Forelimb muscle (tissue), 1 donor: Measurements from ENCODE around the gene OCA2. TPM values are rescaled to one million over a fixed set of nuclear protein-coding genes. Genes with fewer than 3 reads are reported as not detected.

Experiments used
- DNase-seq: peaks from one replicate; pipeline ENCODE4 v3.0.0-alpha.2; 2013; ENCODE audit warnings: low read depth
- polyA plus RNA-seq: library from polyadenylated mRNA; unstranded; fragments of 120-200 nt; gene quantifications from one replicate; pipeline ENCODE4 v1.2.1, GENCODE V29; 2013; ENCODE audit not compliant: insufficient read length

OCA2 gene
- polyA plus RNA-seq, 1 donor = 2.8 TPM

- no peak for DNase-seq
Observed at GRCh38 chr15:27873039-27873438, 226.1 kb downstream of the OCA2 start.

GRCh38 chr15:27872355-27872754 is 226.8 kb downstream of the OCA2 start:
- no peak for DNase-seq

DNA sequence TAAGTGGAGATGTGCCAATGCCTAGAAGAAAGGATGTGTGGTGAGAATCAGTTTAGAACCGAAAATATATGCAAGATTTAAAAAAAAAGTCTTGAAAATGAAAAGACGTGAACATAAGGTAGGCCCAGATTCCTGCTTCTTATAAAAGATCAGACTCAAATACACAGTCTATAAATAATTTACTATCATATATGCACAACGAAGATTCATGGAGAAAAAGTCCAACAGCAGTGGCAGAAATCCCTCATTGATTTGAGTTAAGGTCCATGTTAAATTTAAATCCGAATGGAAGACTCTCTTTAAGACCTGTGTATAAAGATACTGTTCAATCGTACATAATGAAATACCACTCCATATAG is 227.2 kb downstream of the OCA2 start:
- no peak for DNase-seq

DNA sequence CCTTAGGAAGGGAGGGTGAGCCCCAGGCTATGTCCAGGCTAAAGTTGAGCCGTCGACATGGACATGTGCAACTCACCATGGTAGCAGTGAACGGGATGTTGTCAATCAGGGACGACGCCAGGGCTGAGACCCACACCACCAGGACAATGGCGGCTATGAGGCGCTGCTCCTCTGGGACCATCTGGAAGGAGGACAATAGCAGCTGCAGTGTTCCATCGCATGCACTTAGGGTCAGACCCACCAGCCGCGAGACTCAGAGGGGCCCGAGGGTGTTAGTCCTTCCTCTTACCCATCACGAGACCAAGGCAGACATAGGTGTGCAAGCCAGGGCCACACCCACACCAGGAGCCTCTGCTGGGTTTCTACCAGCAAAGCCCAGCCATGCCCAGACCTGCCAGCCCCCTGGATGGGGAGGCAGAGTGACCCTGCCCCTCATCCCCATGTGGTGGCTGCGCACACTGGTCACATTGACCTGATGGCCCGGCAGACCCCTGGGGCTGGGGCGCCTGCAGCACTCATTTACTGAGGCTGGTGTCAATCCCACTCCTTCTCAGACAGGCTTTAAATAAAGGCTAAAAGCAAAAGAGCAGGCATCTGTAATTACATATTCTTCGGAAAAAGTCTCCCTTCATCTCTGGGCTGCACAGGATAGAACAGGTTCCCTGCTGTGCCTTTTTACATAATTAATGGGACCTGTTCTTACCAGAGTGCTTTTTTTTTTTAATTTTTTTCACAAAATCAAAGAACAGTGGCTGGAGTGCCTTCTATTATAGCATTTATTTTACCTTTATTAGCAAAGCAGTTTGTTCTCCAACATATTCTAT is 227.8 kb downstream of the OCA2 start:
- no peak for DNase-seq

DNA sequence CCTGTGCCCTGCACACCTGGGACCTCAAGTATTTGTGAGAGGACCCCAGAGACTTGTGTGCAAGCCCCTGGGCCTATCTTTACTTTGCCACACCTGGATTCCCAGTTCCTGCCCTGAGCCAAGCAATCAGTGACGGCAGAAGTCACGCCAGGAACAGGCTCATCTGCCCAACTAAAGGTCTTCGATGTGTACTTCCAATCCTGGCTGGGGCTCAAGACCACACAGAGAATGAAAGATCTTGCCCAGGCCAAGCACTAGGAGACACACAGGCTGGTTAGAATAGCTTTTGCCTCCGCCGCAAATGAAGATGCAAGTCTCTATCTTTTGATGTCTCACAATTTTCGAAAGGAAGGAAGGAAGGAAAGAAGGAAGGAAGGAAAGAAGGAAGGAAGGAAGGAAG is 228.8 kb downstream of the OCA2 start:
- DNase-seq = no peak

GRCh38 chr15:27869697-27870281 is 229.3 kb downstream of the OCA2 start:
- no peak for DNase-seq

DNA sequence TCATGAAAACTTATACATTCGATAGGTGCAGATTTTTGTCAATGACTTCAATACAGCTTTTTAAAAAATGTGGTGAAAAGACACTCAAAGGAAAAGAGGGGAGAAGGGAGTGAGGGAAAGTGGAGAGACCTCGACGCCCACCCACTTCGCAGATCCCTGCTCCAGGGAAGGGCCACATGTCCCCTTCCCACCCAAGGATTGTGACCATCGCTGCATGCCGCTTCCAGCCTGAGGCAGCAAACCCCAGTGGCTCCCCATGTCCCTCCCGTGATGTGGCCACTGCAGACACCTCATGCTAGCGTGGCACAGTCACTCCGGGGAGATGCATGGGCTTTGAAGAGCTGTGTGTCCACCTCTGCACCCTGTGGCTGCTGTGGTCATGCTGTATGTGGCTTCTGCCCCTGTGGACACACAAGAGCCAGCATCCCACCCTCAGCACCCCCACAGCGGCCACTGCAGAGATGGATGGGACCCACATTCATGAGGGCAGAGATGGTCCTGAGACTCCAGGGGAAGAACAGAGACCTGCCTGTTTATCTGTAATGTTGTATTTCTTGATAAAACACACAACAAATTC is 230.2 kb downstream of the OCA2 start:
- DNase-seq = no peak

- DNase-seq = no peak
Observed at GRCh38 chr15:27867861-27868260, 231.3 kb downstream of the OCA2 start.

DNA sequence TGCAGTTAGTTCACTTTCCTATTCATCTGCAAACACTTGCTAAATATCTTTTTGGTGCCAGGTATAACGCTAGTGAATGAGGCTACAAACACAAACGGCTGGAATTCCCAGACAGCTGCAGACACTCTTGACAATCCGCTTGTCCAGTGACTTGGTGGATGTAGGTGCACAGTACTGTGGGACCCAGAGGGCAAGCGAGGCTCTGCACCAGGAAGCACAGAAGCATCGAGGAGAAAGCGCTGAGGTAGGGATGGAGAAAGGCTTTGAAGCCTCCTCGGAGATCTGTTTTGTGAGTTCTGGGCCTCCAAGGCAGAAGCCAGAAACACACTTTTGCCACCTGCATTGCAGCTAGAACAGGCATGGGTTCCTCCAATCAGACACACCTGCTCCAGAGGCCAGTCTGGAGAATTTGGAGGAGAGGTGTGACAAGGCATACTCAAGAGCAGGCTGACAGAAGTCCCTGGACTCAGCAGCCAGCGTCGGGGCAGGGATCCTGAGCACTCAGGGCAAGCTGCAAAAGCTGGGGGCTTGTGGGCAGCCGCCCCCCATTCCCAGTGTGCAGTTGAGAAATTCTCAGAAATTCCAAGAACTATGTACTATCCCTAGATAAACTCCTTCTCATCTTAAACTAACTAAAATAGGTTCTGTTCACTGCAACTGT is 232.5 kb downstream of the OCA2 start:
- no peak for DNase-seq

- DNase-seq = no peak
Observed at GRCh38 chr15:27865926-27866325, 233.2 kb downstream of the OCA2 start.

GRCh38 chr15:27865323-27865922 is 233.7 kb downstream of the OCA2 start:
- no peak for DNase-seq

DNA sequence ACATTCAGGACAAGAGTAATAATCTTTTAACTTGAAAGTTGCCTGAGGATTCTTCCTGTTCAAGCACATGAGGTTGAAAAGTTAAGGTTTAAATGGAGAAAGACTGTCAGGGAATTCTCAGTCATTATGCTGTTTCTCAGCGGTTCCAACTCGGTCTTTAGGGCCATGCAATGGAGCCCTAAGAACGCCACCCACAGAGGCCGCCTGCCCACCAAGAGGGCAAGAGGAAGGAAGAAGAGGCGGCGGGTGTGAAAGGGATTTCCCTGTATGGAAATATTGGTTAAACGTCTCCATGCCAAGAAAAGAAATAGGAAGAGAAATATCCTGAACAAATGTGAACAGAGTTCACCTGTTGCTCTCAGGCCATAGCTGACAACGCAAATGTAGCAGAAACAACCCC is 234.4 kb downstream of the OCA2 start:
- no peak for DNase-seq

DNA sequence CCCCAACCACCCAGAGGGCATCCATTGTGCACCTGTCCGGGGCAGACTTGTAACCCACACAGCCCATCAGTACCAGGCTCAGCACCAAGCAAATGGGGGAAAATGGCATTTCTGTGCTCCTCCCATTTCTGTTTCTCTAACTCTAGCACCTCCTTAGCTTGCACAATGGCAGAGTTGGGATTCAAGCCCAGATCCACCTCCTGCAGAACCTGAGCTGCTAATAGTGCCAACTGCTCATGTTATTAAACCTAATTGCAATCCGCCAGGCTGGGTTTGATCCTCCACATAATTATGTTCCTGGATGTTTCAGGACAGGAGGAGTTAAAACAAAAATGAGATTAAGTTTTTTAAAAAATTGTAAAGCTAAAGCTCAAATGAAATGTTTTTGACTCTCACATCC is 235.0 kb downstream of the OCA2 start:
- no peak for DNase-seq

DNA sequence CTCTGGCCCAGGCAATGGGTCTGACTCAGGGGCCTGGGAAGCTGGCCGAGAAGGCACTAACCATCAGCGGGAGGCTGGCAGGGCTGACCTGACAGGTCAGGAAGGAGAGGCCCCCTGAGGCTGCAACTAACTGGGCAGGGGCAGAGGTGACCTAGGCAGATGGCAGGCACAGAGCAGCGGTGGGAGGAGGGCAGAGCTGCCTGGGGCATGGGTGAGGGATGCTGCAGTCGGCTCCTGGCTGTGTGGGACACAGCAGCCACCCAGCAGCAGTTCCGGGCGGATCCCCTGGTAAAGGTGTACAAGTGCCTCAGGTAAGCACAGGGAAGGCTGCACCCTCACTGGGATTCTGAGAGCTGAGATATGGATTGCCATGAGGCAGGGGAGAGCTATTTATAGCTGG is 236.1 kb downstream of the OCA2 start:
- DNase-seq = no peak

DNA sequence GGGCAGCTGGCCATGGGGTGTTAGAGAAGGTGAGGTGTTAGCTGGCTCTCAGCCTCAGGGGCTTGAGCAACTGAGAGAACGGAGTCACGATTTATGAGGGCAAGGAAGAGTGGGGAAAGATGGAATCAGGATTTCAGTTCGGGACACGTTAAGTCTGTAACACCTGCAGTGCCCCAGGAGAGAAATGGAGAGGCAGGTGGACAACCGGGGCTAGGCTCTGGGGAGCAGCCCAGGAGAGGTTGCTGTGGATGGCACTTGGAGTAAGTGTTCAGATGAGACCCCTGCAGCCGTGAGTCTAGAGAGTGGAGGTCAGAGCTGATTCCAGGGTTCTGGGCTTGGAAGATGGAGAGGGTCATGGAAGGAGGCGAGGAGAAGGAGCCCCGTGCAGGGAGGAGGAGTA is 237.9 kb downstream of the OCA2 start:
- DNase-seq = no peak

DNA sequence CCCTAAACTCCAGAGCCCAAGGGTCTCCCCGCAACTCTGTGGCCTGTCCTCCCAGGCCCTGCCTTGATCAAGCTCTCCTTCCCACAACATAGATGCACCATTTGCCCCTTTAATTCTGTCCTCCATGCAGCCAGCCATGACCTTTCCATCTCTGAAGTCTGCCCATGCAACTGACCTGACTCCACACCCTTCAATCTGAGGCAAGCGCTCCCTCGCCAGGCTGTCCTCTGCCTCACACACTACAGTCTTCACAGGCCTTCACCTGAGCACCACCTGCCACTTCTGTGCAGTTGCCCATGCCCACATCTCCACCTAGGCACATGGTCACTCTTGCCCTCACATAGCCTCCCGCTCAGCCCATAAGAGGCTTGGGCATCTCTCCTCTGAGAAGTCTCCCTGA is 244.0 kb downstream of the OCA2 start:
- DNase-seq = no peak

- no peak for DNase-seq
Observed at GRCh38 chr15:27854601-27855000, 244.5 kb downstream of the OCA2 start.

DNA sequence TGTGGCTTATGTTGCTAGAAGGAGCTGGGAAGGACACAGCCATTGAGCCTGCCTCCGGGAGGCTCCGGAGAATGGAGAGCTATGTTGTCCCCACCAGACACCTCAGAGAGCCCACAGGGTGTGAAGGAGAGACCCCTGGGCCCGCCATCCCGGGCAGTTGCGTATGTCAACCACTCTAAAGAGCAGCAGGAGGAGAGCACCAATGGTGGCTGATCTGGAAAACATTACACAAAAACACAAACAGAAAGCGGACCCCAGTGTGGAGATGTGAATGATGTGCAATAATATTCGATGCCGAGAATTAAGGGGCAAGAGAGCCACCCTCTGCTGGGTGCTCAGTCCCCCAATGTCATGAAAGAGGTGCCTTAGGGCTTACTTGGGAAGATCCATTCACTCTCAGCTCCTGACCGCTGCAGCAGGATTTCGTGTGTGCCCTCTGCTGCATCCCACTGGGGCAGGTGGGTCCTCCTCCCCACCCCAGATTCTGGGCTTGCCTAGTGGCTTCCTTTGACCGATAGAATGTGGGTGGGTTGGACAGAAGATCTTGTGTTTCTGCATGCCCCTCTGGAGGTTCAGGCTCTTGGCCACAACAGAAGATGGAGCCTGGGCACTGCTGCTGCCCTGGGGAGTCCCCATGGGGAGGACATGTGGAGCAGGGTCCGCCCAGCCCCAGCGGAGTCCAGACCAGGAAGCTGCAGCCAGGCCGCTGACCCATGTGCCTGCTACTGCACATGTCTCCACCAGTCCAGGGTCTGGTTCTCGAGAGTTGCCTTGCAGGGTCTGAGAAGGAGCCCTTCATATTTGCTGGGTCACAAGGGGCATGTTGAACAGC is 245.3 kb downstream of the OCA2 start:
- DNase-seq = no peak

GRCh38 chr15:27851858-27852210 is 247.3 kb downstream of the OCA2 start:
- DNase-seq = no peak

- no peak for DNase-seq
Observed at GRCh38 chr15:27850981-27851857, 247.9 kb downstream of the OCA2 start.

DNA sequence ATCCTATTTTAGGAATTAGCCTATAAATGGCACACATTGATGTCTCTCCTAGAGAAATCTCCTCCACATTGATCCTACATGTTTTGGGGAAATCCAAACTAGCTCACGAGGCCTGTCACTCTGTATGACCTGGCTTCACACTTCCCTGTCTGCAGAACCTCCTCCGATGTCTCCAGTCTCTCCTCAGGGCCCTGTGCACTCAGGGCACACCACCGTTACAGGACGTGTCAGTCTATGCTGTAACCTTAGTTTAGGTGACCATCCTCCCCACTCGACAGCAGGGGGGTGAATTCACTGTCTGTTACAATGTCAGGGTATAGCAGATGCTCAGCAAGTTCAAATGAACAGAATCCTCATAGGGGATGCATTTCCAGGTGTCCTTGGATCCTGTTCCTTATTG is 249.1 kb downstream of the OCA2 start:
- DNase-seq = no peak
